GM21786 (cell line): ENCODE measurements around the gene GRIN2C.
"Not testable (repeated sequence)": the region's sequence is repeated elsewhere in the genome, so short reads cannot be mapped to it uniquely, and the experiment has no call there.

Experiments
- ATAC-seq: cut with Tn5 transposase; IDR thresholded peaks from one replicate; pipeline ENCODE4 v1.9.1; 2021; ENCODE audit not compliant: unreplicated experiment

Gene GRIN2C

DNA sequence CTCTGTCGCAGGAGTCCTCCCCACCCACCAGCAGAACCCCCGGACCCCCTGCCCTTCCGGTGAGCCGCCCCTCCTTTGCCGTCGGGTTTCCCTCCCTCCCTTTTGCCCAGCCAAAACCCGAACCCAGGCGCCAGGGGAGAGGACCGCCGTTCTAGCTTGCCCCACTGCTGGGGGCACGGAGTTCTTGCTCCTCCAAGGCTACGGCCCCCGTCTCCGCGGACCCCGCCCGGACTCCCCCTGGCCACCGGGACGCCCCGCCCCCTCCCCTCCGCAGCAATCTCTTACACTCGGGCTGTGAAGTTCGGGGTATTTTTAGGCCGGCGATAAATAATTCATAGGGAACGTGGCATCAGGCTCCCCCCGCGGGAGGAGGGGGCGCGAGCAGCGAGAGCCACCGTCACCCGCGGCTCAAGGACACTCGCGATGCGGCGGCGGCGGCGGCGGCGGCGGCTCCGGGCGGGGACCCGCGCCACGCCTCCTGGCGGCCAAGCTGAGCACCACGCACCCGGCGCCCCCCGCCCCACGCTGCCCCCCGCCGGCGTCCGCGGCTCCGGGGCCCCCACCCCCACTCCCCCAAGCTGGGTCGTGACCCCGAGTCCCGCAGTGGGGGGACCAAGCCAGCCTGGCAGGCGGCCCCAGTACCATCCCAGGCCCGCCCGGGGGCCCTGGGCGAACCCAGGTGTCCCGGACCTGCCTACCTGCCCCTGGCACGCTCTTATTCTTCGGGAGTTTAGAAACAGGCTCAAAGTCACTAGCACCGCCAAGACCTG, at the start of gene GRIN2C:
Gene GRIN2C, minus strand, starts transcription at position 427 of the 770 bp plus-strand sequence. CDS start 4,793 bp downstream, outside the sequence.
- ATAC-seq = no peak

DNA sequence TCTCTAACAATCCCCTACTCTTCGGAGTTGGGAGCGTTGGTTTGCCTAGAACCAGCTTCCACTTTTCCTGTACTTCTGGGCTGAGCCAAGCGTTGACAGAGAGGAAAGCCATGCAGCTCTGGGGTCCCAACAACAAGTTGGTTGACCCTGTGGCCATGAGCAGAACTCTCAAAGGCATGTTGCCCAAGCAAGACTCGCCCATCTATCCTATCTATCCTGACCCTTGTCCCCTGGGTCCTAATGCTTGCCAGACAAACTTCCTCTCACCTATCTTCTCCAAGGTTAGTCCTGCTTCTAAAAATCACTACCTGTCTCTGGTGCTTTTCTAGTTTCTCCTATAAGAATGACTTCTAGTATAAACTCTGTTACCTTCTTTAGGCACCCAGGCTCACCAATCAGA, 49.4 kb upstream of the GRIN2C start:
- ATAC-seq = not testable (repeated sequence)

DNA sequence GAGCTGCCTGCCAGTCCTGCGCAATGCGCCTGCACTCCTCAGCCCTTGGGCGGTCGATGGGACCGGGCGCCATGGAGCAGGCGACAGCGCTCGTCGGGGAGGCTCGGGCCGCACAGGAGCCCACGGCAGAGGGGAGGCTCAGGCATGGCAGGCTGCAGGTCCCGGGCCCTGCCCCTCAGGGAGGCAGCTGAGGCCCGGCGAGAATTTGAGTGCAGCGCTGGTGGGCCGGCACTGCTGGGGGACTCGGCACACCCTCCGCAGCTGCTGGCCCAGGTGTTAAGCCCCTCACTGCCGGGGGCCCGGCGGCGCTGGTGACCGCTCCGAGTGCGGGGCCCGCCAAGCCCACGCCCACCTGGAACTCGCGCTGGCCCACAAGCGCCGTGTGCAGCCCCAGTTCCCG, 47.3 kb upstream of the GRIN2C start:
- ATAC-seq = no peak

- not testable (repeated sequence) for ATAC-seq
These were observed 46.6 kb upstream of the GRIN2C start for GRCh38 chr17:74906214-74906793.

DNA sequence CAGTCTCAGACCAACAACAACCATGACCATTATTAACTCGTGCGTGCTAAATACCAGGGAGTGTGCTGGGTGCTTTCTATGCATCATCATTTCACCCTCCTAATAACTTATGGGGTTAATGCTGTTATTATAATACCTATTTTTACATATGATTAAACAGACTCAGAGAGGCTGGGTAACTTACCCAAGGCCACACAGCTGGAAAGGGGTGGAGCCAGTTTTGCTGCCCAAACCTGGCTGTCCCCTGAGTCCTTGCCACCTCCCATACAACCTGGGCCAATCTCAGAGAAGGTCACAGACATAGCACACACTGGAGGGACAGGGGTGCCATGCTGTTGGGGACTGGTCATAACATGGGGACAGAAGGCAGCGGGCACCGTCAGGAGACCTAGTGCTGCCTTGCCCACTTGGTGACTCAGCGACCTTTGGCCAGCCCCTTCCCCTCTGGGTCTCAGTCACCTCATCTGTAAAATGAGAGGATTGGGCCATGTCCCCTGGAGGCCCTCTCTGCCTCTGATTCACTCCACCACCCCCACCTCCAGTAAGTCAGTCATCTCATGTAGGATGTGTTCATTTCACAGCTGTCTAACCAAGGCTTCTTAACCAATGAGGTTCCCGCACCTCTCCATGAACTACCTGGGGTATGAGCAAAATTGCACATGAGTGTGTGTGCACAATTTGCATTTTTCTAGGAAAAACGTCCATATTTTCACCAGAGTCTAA, 45.2 kb upstream of the GRIN2C start:
- ATAC-seq = no peak

- no peak for ATAC-seq
These were observed 44.0 kb upstream of the GRIN2C start for GRCh38 chr17:74903671-74904070.

DNA sequence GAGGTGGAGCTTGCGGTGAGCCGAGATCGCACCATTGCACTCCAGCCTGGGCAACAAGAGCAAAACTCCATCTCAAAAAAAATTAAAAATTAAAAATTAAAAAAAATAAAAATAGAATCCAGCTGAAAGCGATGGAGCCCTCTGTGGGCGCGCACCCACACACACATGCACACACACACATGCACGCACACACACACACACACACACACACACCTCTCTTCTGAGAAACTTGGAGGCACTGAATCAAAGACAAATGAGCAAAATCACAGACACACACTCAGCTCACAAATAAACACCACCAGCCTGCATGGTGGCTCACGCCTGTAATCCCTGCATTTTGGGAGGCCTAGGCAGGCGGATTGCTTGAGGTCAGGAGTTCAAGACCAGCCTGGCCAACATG, 43.3 kb upstream of the GRIN2C start:
- no peak for ATAC-seq

GRCh38 chr17:74901353-74902135, 41.9 kb upstream of the GRIN2C start:
- no peak for ATAC-seq

- ATAC-seq = no peak
These were observed 40.5 kb upstream of the GRIN2C start for GRCh38 chr17:74900208-74900607.

- ATAC-seq = no peak
These were observed 38.8 kb upstream of the GRIN2C start for GRCh38 chr17:74898376-74898946.

- ATAC-seq = no peak
These were observed 34.4 kb upstream of the GRIN2C start for GRCh38 chr17:74893936-74894671.

DNA sequence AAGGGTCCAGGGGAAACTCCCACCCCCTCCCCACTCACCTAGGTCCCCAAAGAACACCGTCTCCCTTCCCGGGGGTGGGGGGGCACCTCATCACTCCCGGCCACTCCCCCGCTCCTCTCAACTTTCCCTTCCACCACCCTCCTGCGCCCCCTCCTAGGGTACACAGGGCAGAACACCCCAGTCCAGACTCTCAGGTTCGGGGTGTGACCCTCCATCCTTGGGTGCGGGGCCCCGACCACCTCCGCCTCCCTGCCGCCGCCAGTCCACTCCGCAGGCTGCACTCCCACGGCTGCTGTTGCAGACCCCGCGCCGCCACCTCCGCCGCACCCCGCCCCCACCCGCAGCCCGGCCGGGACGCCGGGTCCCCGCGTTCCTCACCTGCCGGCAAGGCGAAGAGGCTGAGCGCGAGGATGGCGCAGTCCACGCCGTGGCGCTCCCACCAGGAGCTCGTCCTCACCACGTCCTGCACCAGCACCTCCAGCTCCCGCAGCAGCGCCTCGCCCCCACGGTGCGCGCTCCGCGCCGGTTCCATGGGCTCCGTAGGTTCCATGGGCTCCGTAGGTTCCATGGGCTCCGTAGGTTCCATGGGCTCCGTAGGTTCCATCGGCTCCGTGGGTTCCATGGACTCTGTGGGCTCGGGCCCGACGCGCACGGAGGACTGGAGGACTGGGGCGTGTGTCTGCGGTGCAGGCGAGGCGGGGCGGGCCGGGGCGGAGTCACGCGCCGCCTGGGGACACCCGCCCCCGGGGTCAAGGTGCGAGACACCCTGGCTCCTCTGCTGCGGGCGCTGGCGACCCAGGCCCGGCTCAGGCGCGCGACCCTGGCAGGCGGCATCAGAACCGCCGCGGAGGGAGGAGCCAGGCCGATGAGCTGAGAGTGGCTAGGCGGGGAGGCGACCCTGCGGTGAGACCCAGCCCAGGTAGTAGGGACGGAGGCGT, 33.6 kb upstream of the GRIN2C start, which contains the start of gene FADS6:
Gene FADS6, minus strand, starts transcription at position 660 of the 938 bp plus-strand sequence. Its CDS starts 38 bp downstream, at position 622.
- ATAC-seq = no peak

- ATAC-seq = no peak
These were observed 32.5 kb upstream of the GRIN2C start for GRCh38 chr17:74892013-74892841.

GRCh38 chr17:74890554-74890953, 30.9 kb upstream of the GRIN2C start:
- ATAC-seq = no peak

- ATAC-seq = no peak
These were observed 28.8 kb upstream of the GRIN2C start for GRCh38 chr17:74888469-74888868.

- no peak for ATAC-seq
These were observed 23.6 kb upstream of the GRIN2C start for GRCh38 chr17:74883241-74883745.

- ATAC-seq = no peak
These were observed 23.0 kb upstream of the GRIN2C start for GRCh38 chr17:74882517-74883240.
